Measurements from ENCODE around the gene PSMD13. TPM values are rescaled to one million over a fixed set of nuclear protein-coding genes. Genes with fewer than 3 reads are reported as not detected.

Gene PSMD13
- total RNA-seq, 1 donor from 2014 or later: 150 TPM

GRCh38 chr11:225734-226453 lies 10.9 kb upstream of the PSMD13 start:
- TF ChIP-seq, protein P1, sequence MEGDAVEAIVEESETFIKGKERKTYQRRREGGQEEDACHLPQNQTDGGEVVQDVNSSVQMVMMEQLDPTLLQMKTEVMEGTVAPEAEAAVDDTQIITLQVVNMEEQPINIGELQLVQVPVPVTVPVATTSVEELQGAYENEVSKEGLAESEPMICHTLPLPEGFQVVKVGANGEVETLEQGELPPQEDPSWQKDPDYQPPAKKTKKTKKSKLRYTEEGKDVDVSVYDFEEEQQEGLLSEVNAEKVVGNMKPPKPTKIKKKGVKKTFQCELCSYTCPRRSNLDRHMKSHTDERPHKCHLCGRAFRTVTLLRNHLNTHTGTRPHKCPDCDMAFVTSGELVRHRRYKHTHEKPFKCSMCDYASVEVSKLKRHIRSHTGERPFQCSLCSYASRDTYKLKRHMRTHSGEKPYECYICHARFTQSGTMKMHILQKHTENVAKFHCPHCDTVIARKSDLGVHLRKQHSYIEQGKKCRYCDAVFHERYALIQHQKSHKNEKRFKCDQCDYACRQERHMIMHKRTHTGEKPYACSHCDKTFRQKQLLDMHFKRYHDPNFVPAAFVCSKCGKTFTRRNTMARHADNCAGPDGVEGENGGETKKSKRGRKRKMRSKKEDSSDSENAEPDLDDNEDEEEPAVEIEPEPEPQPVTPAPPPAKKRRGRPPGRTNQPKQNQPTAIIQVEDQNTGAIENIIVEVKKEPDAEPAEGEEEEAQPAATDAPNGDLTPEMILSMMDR (IDR thresholded peaks at IDR 0.05; ENCODE audit: insufficient read depth, low read length, poor library complexity, severe bottlenecking): no peak
- DNase-seq (ENCODE audit: low read depth): no peak
- no peaks in the 10 kb centered on the region for H3K27me3 ChIP-seq (ENCODE audit: control insufficient read depth, insufficient read depth, low read length)
- no peaks in the 10 kb centered on the region for H3K36me3 ChIP-seq (ENCODE audit: control insufficient read depth, insufficient read depth, low read length)
- no peak overlapping the region for H3K4me3 ChIP-seq (ENCODE audit: low read depth, low read length)

GRCh38 chr11:227824-228379 lies 8.9 kb upstream of the PSMD13 start:
- TF ChIP-seq, protein P1 (IDR thresholded peaks at IDR 0.05; ENCODE audit: insufficient read depth, low read length, poor library complexity, severe bottlenecking): no peak
- Histone ChIP-seq H3K4me3 (ENCODE audit: low read depth, low read length) (no peak overlapping the region), H3K27me3 (ENCODE audit: control insufficient read depth, insufficient read depth, low read length) (no peaks in the 10 kb centered on the region), H3K36me3 (ENCODE audit: control insufficient read depth, insufficient read depth, low read length) (no peaks in the 10 kb centered on the region)
- DNase-seq (ENCODE audit: low read depth): no peak

- Histone ChIP-seq H3K36me3 (ENCODE audit: control insufficient read depth, insufficient read depth, low read length) (no peaks in the 10 kb centered on the region), H3K4me3 (ENCODE audit: low read depth, low read length) (no peak overlapping the region), H3K27me3 (ENCODE audit: control insufficient read depth, insufficient read depth, low read length) (no peaks in the 10 kb centered on the region)
- DNase-seq (ENCODE audit: low read depth): no peak
- TF ChIP-seq, protein P1 (IDR thresholded peaks at IDR 0.05; ENCODE audit: insufficient read depth, low read length, poor library complexity, severe bottlenecking): no peak
Observed at GRCh38 chr11:230431-230830, 6.3 kb upstream of the PSMD13 start.

GRCh38 chr11:232783-233565 lies 3.8 kb upstream of the PSMD13 start:
- no peak for DNase-seq (ENCODE audit: low read depth)
- Histone ChIP-seq H3K36me3 (ENCODE audit: control insufficient read depth, insufficient read depth, low read length) (no peaks in the 10 kb centered on the region), H3K27me3 (ENCODE audit: control insufficient read depth, insufficient read depth, low read length) (no peaks in the 10 kb centered on the region), H3K4me3 (ENCODE audit: low read depth, low read length) (no peak overlapping the region)
- TF ChIP-seq, protein P1 (IDR thresholded peaks at IDR 0.05; ENCODE audit: insufficient read depth, low read length, poor library complexity, severe bottlenecking): no peak

DNA sequence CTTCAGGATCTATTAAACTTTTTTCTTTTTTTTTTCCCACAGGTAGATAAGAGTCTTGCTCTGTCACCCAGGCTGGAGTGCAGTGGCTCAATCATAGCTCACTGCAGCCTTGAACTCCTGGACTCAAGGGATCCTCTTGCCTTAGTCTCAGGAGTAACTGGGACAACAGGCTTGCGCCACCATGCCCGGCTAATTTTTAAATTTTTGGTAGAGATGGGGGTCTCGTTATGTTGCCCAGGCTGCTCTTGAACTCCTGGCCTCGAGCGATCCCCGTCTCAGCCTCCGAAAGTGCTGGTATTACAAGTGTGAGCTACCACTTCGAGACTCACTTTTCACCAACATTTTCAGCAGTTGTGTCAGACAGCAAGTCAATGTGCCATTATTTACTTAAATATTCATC lies 1.6 kb upstream of the PSMD13 start:
- peak overlapping the region; percentile 88 for H3K4me3 ChIP-seq (ENCODE audit: low read depth, low read length)
- no peaks in the 10 kb centered on the region for H3K36me3 ChIP-seq (ENCODE audit: control insufficient read depth, insufficient read depth, low read length)
- H3K27me3 ChIP-seq (ENCODE audit: control insufficient read depth, insufficient read depth, low read length): no peaks in the 10 kb centered on the region
- no peak for DNase-seq (ENCODE audit: low read depth)
- TF ChIP-seq, protein P1 (IDR thresholded peaks at IDR 0.05; ENCODE audit: insufficient read depth, low read length, poor library complexity, severe bottlenecking): no peak

Data from kidney epithelial cell (primary cell).